H1 (cell line): ENCODE data around the gene TMEM178B. TPM values are rescaled to one million over a fixed set of nuclear protein-coding genes. Genes with fewer than 3 reads are reported as not detected.

Source experiments
- CTCF ChIA-PET: fragments of 300-600 bp; sonication (Branson Sonifier 250); formaldehyde crosslinking; loops from one replicate; lab custom pipeline; 2021; ENCODE audit not compliant: partially characterized antibody; lab: Charles Lee
- POLR2A ChIA-PET: fragments of 300-600 bp; sonication (Branson Sonifier 250); formaldehyde crosslinking; loops from one replicate; lab custom pipeline; 2021; ENCODE audit warnings: inconsistent platforms; ENCODE audit not compliant: partially characterized antibody; lab: Charles Lee
- DNase-seq, 2 experiments: peaks; one replicate each; pipeline versions ENCODE4 v3.0.0 to v3.0.0-alpha.2; 2010 to 2022; ENCODE audit warnings: low spot score in 2 of 2, low read depth in 1 of 2, mixed read lengths in 1 of 2
- FAIRE-seq: peaks from 2 replicates; lab custom pipeline; 2011; peaks lifted over from hg19 to GRCh38; lab: Jason Lieb, UNC
- H2AFZ ChIP-seq: 2 replicates; pipeline ENCODE4 v1.8.1; 2012; ENCODE audit warnings: low read length, inconsistent platforms
- H2AK5ac ChIP-seq: 2 replicates; pipeline ENCODE4 v1.6.1; 2013; ENCODE audit warnings: low read depth, low read length
- H2BK120ac ChIP-seq: replicated peaks from 2 replicates; pipeline ENCODE3; 2013; ENCODE audit warnings: low read depth, low read length, inconsistent platforms
- H2BK12ac ChIP-seq: 2 replicates; pipeline ENCODE4 v1.6.1; 2013; ENCODE audit warnings: low read depth, low read length
- H2BK15ac ChIP-seq: 2 replicates; pipeline ENCODE4 v1.6.1; 2013; ENCODE audit warnings: low read length
- H2BK20ac ChIP-seq: 2 replicates; pipeline ENCODE4 v1.6.1; 2013; ENCODE audit warnings: low read length
- H2BK5ac ChIP-seq: 2 replicates; pipeline ENCODE4 v1.6.1; 2013; ENCODE audit warnings: low read depth, low read length
- H3K14ac ChIP-seq: 2 replicates; pipeline ENCODE4 v1.6.1; 2013; ENCODE audit warnings: inconsistent platforms; ENCODE audit not compliant: insufficient read length
- H3K18ac ChIP-seq: 2 replicates; pipeline ENCODE4 v1.6.1; 2013; ENCODE audit warnings: low read length; ENCODE audit errors: extremely low read depth
- H3K23ac ChIP-seq: 2 replicates; pipeline ENCODE4 v1.6.1; 2013; ENCODE audit warnings: inconsistent platforms; ENCODE audit not compliant: insufficient read length
- H3K23me2 ChIP-seq: 2 replicates; pipeline ENCODE4 v1.6.1; 2013; ENCODE audit warnings: low read depth, low read length
- H3K27ac ChIP-seq: 2 replicates; pipeline ENCODE4 v1.6.1; 2011; ENCODE audit warnings: low read depth, low read length, inconsistent platforms
- H3K27me3 ChIP-seq, 4 experiments: replicated peaks in 1 of 4; 1 replicate in 1 of 4; 2 replicates in 3 of 4; pipeline versions ENCODE4 v1.6.1 to v1.8.1; 2011 to 2013; ENCODE audit warnings: low read length in 3 of 4, mild to moderate bottlenecking in 3 of 4, inconsistent platforms in 2 of 4, mixed read lengths in 2 of 4, moderate library complexity in 1 of 4; ENCODE audit not compliant: control insufficient read depth in 3 of 4, insufficient read depth in 3 of 4; ENCODE audit errors: extremely low read depth in 1 of 4
- H3K36me3 ChIP-seq, 4 experiments: 2 replicates each; pipeline versions ENCODE4 v1.6.1 to v1.8.1; 2011 to 2013; ENCODE audit warnings: mild to moderate bottlenecking in 4 of 4, low read length in 3 of 4, moderate library complexity in 2 of 4, control low read depth in 1 of 4, inconsistent platforms in 1 of 4; ENCODE audit not compliant: insufficient read depth in 4 of 4, control insufficient read depth in 2 of 4
- H3K4ac ChIP-seq: replicated peaks from 2 replicates; pipeline ENCODE3; 2013; ENCODE audit warnings: low read length, low read depth, mixed read lengths, inconsistent platforms; ENCODE audit not compliant: insufficient read length
- H3K4me1 ChIP-seq, 4 experiments: replicated peaks in 1 of 4; 1 replicate in 1 of 4; 2 replicates in 3 of 4; pipeline versions ENCODE4 v1.6.1 to v1.8.1; 2011 to 2013; ENCODE audit warnings: low read length in 3 of 4, inconsistent platforms in 2 of 4, mixed read lengths in 1 of 4; ENCODE audit not compliant: insufficient read depth in 4 of 4, control insufficient read depth in 3 of 4
- H3K4me2 ChIP-seq, 2 experiments: 2 replicates each; pipeline versions ENCODE4 v1.6.1 to v1.8.1; 2011 to 2013; ENCODE audit warnings: low read depth in 2 of 2, low read length in 2 of 2, control low read depth in 1 of 2, inconsistent platforms in 1 of 2, mild to moderate bottlenecking in 1 of 2; ENCODE audit not compliant: insufficient read depth in 1 of 2
- H3K4me3 ChIP-seq, 4 experiments: fragments of 200-600, 300-600 bp in 1 of 4; sonication (generic), shearing (Covaris generic), sonication (Bioruptor Twin) in 1 of 4; 2 replicates each; pipeline versions ENCODE4 v1.5.1 to v1.8.1; 2011 to 2016; ENCODE audit warnings: low read length in 4 of 4, low read depth in 3 of 4, control low read depth in 2 of 4, inconsistent platforms in 2 of 4, mild to moderate bottlenecking in 2 of 4, mixed read lengths in 1 of 4, moderate library complexity in 1 of 4; ENCODE audit not compliant: insufficient read depth in 2 of 4; ENCODE audit errors: extremely low read depth in 1 of 4
- H3K56ac ChIP-seq: replicated peaks from 2 replicates; pipeline ENCODE3; 2013; ENCODE audit warnings: low read depth, mild to moderate bottlenecking, mixed read lengths, low read length, inconsistent platforms; ENCODE audit not compliant: insufficient read length
- H3K79me1 ChIP-seq: 2 replicates; pipeline ENCODE4 v1.6.1; 2013; ENCODE audit warnings: low read depth, low read length, control low read depth
- H3K79me2 ChIP-seq, 2 experiments: 2 replicates each; pipeline versions ENCODE4 v1.6.1 to v1.8.1; 2012 to 2013; ENCODE audit warnings: low read length in 2 of 2, mild to moderate bottlenecking in 2 of 2, inconsistent platforms in 1 of 2; ENCODE audit not compliant: insufficient read depth in 2 of 2, control insufficient read depth in 1 of 2
- H3K9ac ChIP-seq, 4 experiments: replicated peaks in 1 of 4; 1 replicate in 1 of 4; 2 replicates in 3 of 4; pipeline versions ENCODE4 v1.6.1 to v1.8.1; 2011 to 2013; ENCODE audit warnings: low read depth in 3 of 4, low read length in 3 of 4, control low read depth in 2 of 4, mild to moderate bottlenecking in 2 of 4, moderate library complexity in 2 of 4, inconsistent platforms in 1 of 4; ENCODE audit errors: extremely low read depth in 1 of 4
- H3K9me3 ChIP-seq, 2 experiments: 2 replicates each; pipeline versions ENCODE4 v1.6.1 to v1.8.1; 2012 to 2013; ENCODE audit warnings: mild to moderate bottlenecking in 2 of 2, moderate library complexity in 2 of 2, control low read depth in 1 of 2, inconsistent platforms in 1 of 2, low read depth in 1 of 2, low read length in 1 of 2, mixed read lengths in 1 of 2; ENCODE audit not compliant: insufficient read depth in 2 of 2
- H4K20me1 ChIP-seq, 2 experiments: replicated peaks in 1 of 2; 2 replicates each; pipeline versions ENCODE3 to v1.8.1; 2011 to 2013; ENCODE audit warnings: inconsistent platforms in 2 of 2, low read length in 2 of 2, mild to moderate bottlenecking in 1 of 2; ENCODE audit not compliant: insufficient read depth in 2 of 2, control insufficient read depth in 1 of 2
- H4K5ac ChIP-seq: 2 replicates; pipeline ENCODE4 v1.6.1; 2013; ENCODE audit warnings: low read length, low read depth, mixed read lengths, inconsistent platforms; ENCODE audit not compliant: insufficient read length
- H4K8ac ChIP-seq: 2 replicates; pipeline ENCODE4 v1.8.0; 2013; ENCODE audit warnings: mild to moderate bottlenecking, moderate library complexity, low read length, inconsistent platforms; ENCODE audit not compliant: insufficient read depth; ENCODE audit errors: extremely low read depth
- H4K91ac ChIP-seq: replicated peaks from 2 replicates; pipeline ENCODE3; 2013; ENCODE audit warnings: low read length, mixed read lengths, inconsistent platforms; ENCODE audit not compliant: insufficient read length
- BACH1 ChIP-seq: IDR thresholded peaks from 2 replicates; pipeline ENCODE4 v1.6.1; 2012; ENCODE audit warnings: low read length, improper control_type of control experiment
- CHD1 ChIP-seq: IDR thresholded peaks from 2 replicates; pipeline ENCODE4 v1.6.1; 2012; ENCODE audit warnings: low read depth, low read length, improper control_type of control experiment
- RBBP5 ChIP-seq: IDR thresholded peaks from 2 replicates; pipeline ENCODE4 v1.7.1; 2012; ENCODE audit warnings: low read depth, mild to moderate bottlenecking, inconsistent platforms, low read length, moderate library complexity, borderline replicate concordance
- RXRA ChIP-seq: IDR thresholded peaks from 2 replicates; pipeline ENCODE4 v1.6.1; 2011; ENCODE audit warnings: low read depth, mild to moderate bottlenecking, low read length, moderate library complexity; ENCODE audit not compliant: insufficient read depth
- SRF ChIP-seq: IDR thresholded peaks from 2 replicates; pipeline ENCODE4 v1.6.1; 2011; ENCODE audit warnings: mild to moderate bottlenecking, low read depth, low read length, moderate library complexity
- TCF12 ChIP-seq: IDR thresholded peaks from 2 replicates; pipeline ENCODE4 v1.6.1; 2011; ENCODE audit warnings: low read depth, mild to moderate bottlenecking, low read length
- WGBS, 2 experiments: shearing (Covaris generic) in 1 of 2; methylation state at CpG; one replicate each; pipeline versions ENCODE4 v1.1.6 to v1.1.7; 2013 to 2015; ENCODE audit warnings: low lambda C conversion rate in 2 of 2, mixed read lengths in 2 of 2, inconsistent platforms in 1 of 2, low coverage in 1 of 2, missing lambda C conversion rate in 1 of 2; ENCODE audit not compliant: insufficient replicate concordance in 2 of 2, insufficient coverage in 1 of 2, insufficient read length in 1 of 2; ENCODE audit errors: extremely low coverage in 1 of 2, missing lambda C conversion rate in 1 of 2; 5-methylcytosine and 5-hydroxymethylcytosine counted together
- polyA plus RNA-seq, 7 experiments: library from polyadenylated mRNA; depleted of rRNA in 3 of 7; stranded (reverse) in 5 of 7; unstranded in 2 of 7; fragments of >200 nt in 5 of 7; fragments of 200-250 nt in 2 of 7; gene quantifications; 1 replicate in 5 of 7; 2 replicates in 1 of 7; 4 replicates in 1 of 7; pipeline versions ENCODE4 v1.2.1 to v1.2.3, GENCODE V29; 2011 to 2013; ENCODE audit warnings: missing spikeins in 2 of 7, mixed read lengths in 2 of 7
- total RNA-seq: library from RNA; stranded (reverse); fragmentation: NEBNext Ultra II Directional; extraction: Animal tissue kit (Norgen Biotek cat#: 25700); gene quantifications from 2 replicates; pipeline ENCODE4 v1.2.1, GENCODE V29; 2021
- TF ChIP-seq, protein P1 (sequence below): IDR thresholded peaks from 2 replicates; pipeline ENCODE4 v1.6.1; 2012; ENCODE audit warnings: inconsistent platforms
- TF ChIP-seq, protein P2 (sequence below): IDR thresholded peaks from 2 replicates; pipeline ENCODE4 v1.6.1; 2011; ENCODE audit warnings: low read length, improper control_type of control experiment

The TMEM178B gene
- total and polyA plus RNA-seq, 2 of the 8 experiments (the other 6 are each of a cell fraction or from before 2014, with no cell fraction given), result 5.3 to 18.1 TPM

DNA sequence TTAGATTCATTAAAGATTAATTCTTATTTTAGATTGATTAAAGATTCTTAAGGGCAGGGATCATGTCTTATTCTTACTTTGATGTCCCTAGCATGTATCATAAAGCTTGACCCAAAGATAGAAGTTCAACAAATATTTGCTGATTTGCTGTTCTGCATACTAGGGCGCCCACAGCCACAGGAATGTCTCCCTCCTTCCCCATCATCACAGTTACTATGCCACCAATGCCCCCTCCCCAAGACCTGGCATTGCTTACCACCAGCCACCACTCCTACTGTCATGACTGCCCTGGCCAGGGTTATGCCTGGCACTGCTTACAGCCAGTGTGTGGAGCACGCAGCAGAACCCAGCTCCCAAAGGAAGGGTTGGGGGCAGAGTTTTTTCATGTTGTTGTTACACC lies 390.7 kb downstream of the TMEM178B start:
- H3K36me3 ChIP-seq, result no peaks in the 10 kb centered on the region
- no peak overlapping the region for H2BK5ac ChIP-seq
- no peak overlapping the region for H2BK20ac ChIP-seq
- FAIRE-seq, result no peak
- TF ChIP-seq SRF (no peak), RXRA (no peak), CHD1 (no peak), TCF12 (no peak), RBBP5 (no peak), BACH1 (no peak)
- TF ChIP-seq, protein P1, sequence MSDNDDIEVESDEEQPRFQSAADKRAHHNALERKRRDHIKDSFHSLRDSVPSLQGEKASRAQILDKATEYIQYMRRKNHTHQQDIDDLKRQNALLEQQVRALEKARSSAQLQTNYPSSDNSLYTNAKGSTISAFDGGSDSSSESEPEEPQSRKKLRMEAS, result no peak
- TF ChIP-seq, protein P2, sequence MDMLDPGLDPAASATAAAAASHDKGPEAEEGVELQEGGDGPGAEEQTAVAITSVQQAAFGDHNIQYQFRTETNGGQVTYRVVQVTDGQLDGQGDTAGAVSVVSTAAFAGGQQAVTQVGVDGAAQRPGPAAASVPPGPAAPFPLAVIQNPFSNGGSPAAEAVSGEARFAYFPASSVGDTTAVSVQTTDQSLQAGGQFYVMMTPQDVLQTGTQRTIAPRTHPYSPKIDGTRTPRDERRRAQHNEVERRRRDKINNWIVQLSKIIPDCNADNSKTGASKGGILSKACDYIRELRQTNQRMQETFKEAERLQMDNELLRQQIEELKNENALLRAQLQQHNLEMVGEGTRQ, result no peak
- no peak overlapping the region for H2BK15ac ChIP-seq
- no peak overlapping the region for H3K56ac ChIP-seq
- 83% methylated on average over 2 of the region's 2 CpGs; no CpG with 5 or more reads in 1 of the 2 experiments for WGBS, 2 experiments
- POLR2A ChIA-PET, result no interaction called here
- no peak overlapping the region for H3K27ac ChIP-seq
- H3K23me2 ChIP-seq, result no peaks in the 10 kb centered on the region
- no peak overlapping the region for H3K18ac ChIP-seq
- H4K8ac ChIP-seq, result no peak overlapping the region
- H3K14ac ChIP-seq, result no peak overlapping the region
- H4K5ac ChIP-seq, result no peak overlapping the region
- H3K9me3 ChIP-seq, result no peaks in the 10 kb centered on the region
- no peak overlapping the region for H4K91ac ChIP-seq
- no peaks in the 10 kb centered on the region for H3K79me1 ChIP-seq
- no peaks in the 10 kb centered on the region for H3K27me3 ChIP-seq
- no peaks in the 10 kb centered on the region for H3K79me2 ChIP-seq
- no peak for DNase-seq
- H2AFZ ChIP-seq, result no peak overlapping the region
- H3K4me2 ChIP-seq, result no peak overlapping the region
- no peaks in the 10 kb centered on the region for H4K20me1 ChIP-seq
- H2BK12ac ChIP-seq, result no peak overlapping the region
- CTCF ChIA-PET, result interaction anchor here (1.5 kb wide), 1 partner anchor 185 kb away, joined by 7 read pairs; no protein-coding TSS in a partner anchor
- H2AK5ac ChIP-seq, result no peak overlapping the region
- no peak overlapping the region for H3K4ac ChIP-seq
- H3K23ac ChIP-seq, result no peak overlapping the region
- no peak overlapping the region for H2BK120ac ChIP-seq
- peaks cover 0 to 12% (median 3%) of the 10 kb centered on the region in 4 experiments; a peak in 2 of 7 replicates for H3K4me1 ChIP-seq
- no peak overlapping the region for H3K9ac ChIP-seq
- no peak overlapping the region for H3K4me3 ChIP-seq
